Mesendoderm (in vitro differentiated cells): ENCODE results near the gene THRSP. TPM values are rescaled to one million over a fixed set of nuclear protein-coding genes. Genes with fewer than 3 reads are reported as not detected.
"Not testable (repeated sequence)": the region's sequence is repeated elsewhere in the genome, so short reads cannot be mapped to it uniquely, and the experiment has no call there.

Experiments used
- DNase-seq: peaks from one replicate; pipeline ENCODE4 v3.0.0; 2013
- H2AK5ac ChIP-seq: 2 replicates; pipeline ENCODE4 v1.6.1; 2013; ENCODE audit warnings: low read length, inconsistent platforms
- H2BK120ac ChIP-seq: 2 replicates; pipeline ENCODE4 v1.6.1; 2013; ENCODE audit warnings: low read depth, mild to moderate bottlenecking, low read length, moderate library complexity, mixed read lengths
- H2BK15ac ChIP-seq: replicated peaks from 2 replicates; pipeline ENCODE4 v1.6.1; 2013; ENCODE audit warnings: low read depth, mild to moderate bottlenecking, moderate library complexity
- H2BK5ac ChIP-seq: 2 replicates; pipeline ENCODE4 v1.6.1; 2013; ENCODE audit warnings: low read length, inconsistent platforms
- H3K18ac ChIP-seq: 2 replicates; pipeline ENCODE4 v1.6.1; 2013; ENCODE audit warnings: mild to moderate bottlenecking, low read length, mixed read lengths
- H3K23ac ChIP-seq: one replicate; pipeline ENCODE4 v1.6.1; 2013; ENCODE audit warnings: low read length
- H3K27ac ChIP-seq: 2 replicates; pipeline ENCODE4 v1.5.1; 2013; ENCODE audit warnings: low read depth, mild to moderate bottlenecking, inconsistent platforms, low read length, moderate library complexity
- H3K27me3 ChIP-seq: 2 replicates; pipeline ENCODE4 v1.6.1; 2013; ENCODE audit warnings: low read length, control low read depth, mild to moderate bottlenecking, inconsistent platforms; ENCODE audit not compliant: insufficient read depth, poor library complexity
- H3K36me3 ChIP-seq: 2 replicates; pipeline ENCODE4 v1.6.1; 2013; ENCODE audit warnings: low read length, inconsistent platforms; ENCODE audit not compliant: control insufficient read depth, insufficient read depth
- H3K4ac ChIP-seq: one replicate; pipeline ENCODE4 v1.6.1; 2013; ENCODE audit warnings: low read depth, mild to moderate bottlenecking, low read length, moderate library complexity
- H3K4me1 ChIP-seq: 2 replicates; pipeline ENCODE4 v1.6.1; 2013; ENCODE audit warnings: low read depth, low read length, inconsistent platforms; ENCODE audit not compliant: control insufficient read depth
- H3K4me2 ChIP-seq: 2 replicates; pipeline ENCODE4 v1.6.1; 2013; ENCODE audit warnings: low read length
- H3K4me3 ChIP-seq: 2 replicates; pipeline ENCODE4 v1.5.1; 2013; ENCODE audit warnings: mild to moderate bottlenecking, low read length
- H3K56ac ChIP-seq: one replicate; pipeline ENCODE4 v1.6.1; 2013; ENCODE audit warnings: low read length
- H3K79me1 ChIP-seq: 2 replicates; pipeline ENCODE4 v1.6.1; 2013; ENCODE audit warnings: low read length, inconsistent platforms
- H3K79me2 ChIP-seq: 2 replicates; pipeline ENCODE4 v1.6.1; 2013; ENCODE audit warnings: mild to moderate bottlenecking, low read length; ENCODE audit not compliant: control insufficient read depth, insufficient read depth
- H3K9ac ChIP-seq: 2 replicates; pipeline ENCODE4 v1.6.1; 2013; ENCODE audit warnings: low read length, inconsistent platforms
- H4K5ac ChIP-seq: one replicate; pipeline ENCODE4 v1.6.1; 2013; ENCODE audit warnings: low read length
- H4K8ac ChIP-seq: one replicate; pipeline ENCODE4 v1.6.1; 2013; ENCODE audit warnings: low read depth, mild to moderate bottlenecking, control low read depth, low read length, moderate library complexity
- WGBS: extraction: QIAGEN DNeasy Blood & Tissue Kit; methylation state at CpG from one replicate; pipeline ENCODE4 v1.1.7; 2013; ENCODE audit warnings: low lambda C conversion rate, missing lambda C conversion rate; ENCODE audit not compliant: insufficient coverage; ENCODE audit errors: extremely low coverage; 5-methylcytosine and 5-hydroxymethylcytosine counted together
- polyA plus RNA-seq, 2 experiments: library from polyadenylated mRNA; stranded (reverse); fragments of 200-250 nt; gene quantifications; one replicate each; pipeline ENCODE4 v1.2.3, GENCODE V29; 2013

THRSP gene, protein sequence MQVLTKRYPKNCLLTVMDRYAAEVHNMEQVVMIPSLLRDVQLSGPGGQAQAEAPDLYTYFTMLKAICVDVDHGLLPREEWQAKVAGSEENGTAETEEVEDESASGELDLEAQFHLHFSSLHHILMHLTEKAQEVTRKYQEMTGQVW
- 0.04 TPM for polyA plus RNA-seq (2013, experiment 1 of 2)
- not detected for polyA plus RNA-seq (2013, experiment 2 of 2)

DNA sequence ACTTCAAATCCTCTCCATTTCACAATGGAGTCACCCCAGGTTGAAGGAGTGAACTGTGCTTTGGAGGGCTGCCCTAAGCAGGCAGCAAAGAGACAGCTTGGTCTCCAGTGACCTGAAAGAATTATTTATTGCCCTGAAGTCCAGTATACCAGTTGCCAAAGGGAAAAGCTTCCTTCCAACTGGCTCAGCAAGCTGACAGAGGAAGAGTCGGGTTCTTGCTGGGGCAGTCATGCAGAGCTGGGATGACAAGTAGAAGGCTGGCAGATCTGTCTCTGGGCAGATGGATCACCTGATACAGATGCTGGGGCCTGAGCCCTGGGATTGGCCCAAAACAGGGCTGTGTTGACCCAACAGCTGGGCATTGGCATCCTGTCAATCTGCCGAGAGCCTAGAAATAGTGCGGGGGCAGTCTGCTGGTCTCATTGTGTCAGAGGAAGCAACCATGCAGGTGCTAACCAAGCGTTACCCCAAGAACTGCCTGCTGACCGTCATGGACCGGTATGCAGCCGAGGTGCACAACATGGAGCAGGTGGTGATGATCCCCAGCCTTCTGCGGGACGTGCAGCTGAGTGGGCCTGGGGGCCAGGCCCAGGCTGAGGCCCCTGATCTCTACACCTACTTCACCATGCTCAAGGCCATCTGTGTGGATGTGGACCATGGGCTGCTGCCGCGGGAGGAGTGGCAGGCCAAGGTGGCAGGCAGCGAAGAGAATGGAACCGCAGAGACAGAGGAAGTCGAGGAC is at the start of gene THRSP:
Gene THRSP, plus strand, starts transcription at position 422 of the 742 bp plus-strand sequence. Its CDS starts 21 bp downstream, at position 443.
- H3K4me3 ChIP-seq: no peak within 1 kb of the TSS
- H3K18ac ChIP-seq: no peak within 1 kb of the TSS
- H3K79me1 ChIP-seq: no peaks in the 10 kb centered on the region
- H4K8ac ChIP-seq: no peak within 1 kb of the TSS
- H3K9ac ChIP-seq: no peak within 1 kb of the TSS
- no peaks in the 10 kb centered on the region for H3K36me3 ChIP-seq
- H2AK5ac ChIP-seq: no peak within 1 kb of the TSS
- no peak within 1 kb of the TSS for H3K56ac ChIP-seq
- no peaks in the 10 kb centered on the region for H3K79me2 ChIP-seq
- no peak within 1 kb of the TSS for H3K4ac ChIP-seq
- no CpG with 5 or more reads among the region's 14 CpGs for WGBS
- DNase-seq: no peak
- no peak within 1 kb of the TSS for H4K5ac ChIP-seq
- no peak within 1 kb of the TSS for H3K23ac ChIP-seq
- no peak within 1 kb of the TSS for H2BK5ac ChIP-seq
- H3K4me1 ChIP-seq: no peaks in the 10 kb centered on the region
- no peak within 1 kb of the TSS for H3K27ac ChIP-seq
- no peaks in the 10 kb centered on the region for H3K27me3 ChIP-seq
- no peak within 1 kb of the TSS for H3K4me2 ChIP-seq
- H2BK120ac ChIP-seq: no peak within 1 kb of the TSS
- no peak within 1 kb of the TSS for H2BK15ac ChIP-seq

DNA sequence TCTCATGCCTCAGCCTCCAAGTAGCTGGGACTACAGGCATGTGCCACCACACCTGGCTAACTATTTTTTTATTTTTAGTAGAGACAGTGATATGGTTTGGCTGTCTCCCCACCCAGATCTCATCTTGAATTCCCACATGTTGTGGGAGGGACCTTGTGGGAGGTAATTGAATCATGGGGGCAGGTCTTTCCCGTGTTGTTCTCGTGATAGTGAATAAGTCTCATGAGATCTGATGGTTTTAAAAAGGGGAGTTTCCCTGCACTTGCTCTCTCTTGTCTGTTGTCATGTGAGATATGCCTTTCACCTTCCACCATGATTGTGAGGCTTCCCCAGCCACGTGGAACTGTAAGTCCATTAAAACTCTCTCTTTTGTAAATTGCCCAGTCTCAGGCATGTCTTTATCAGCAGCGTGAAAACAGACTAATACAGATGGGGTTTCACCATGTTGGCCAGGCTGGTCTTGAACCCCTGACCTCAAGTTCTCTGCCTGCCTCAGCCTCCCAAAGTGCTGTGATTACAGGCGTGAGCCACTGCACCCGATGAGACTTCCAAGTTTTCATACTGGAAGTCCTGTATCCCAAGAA is 48.6 kb upstream of the THRSP start:
- H2BK5ac ChIP-seq, H4K8ac ChIP-seq, H3K4me2 ChIP-seq, DNase-seq, H3K27ac ChIP-seq, H3K56ac ChIP-seq, H3K4me1 ChIP-seq, H3K36me3 ChIP-seq, H3K23ac ChIP-seq, H2AK5ac ChIP-seq, H3K4ac ChIP-seq, H3K79me2 ChIP-seq, H3K18ac ChIP-seq, H3K79me1 ChIP-seq, H3K9ac ChIP-seq, H3K27me3 ChIP-seq, H3K4me3 ChIP-seq, H4K5ac ChIP-seq, H2BK15ac ChIP-seq, H2BK120ac ChIP-seq: not testable (repeated sequence)
- WGBS: no CpG with 5 or more reads among the region's 6 CpGs

DNA sequence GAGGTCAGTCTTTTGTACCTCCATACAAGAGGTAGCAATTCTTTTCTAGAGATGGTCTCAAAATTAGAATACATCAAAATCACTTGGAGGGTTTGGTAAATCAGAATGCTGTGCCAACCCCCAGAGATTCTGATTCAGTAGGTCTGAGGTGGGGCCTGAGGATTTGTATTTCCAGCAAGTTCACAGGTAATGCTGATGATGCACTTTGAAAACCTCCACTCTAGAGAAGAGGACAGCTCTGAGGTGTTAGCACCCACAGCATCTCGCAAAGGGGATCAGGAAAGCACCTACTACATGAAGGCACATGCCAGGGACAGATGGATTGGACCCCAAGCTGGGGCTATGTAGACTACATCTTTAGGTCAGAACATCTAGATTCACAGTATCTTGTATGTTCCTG is 47.8 kb upstream of the THRSP start:
- Histone ChIP-seq H3K4ac (no peak overlapping the region), H3K27ac (no peak overlapping the region), H2BK120ac (no peak overlapping the region), H3K36me3 (peaks cover 3% of the 10 kb centered on the region), H3K23ac (no peak overlapping the region), H4K5ac (no peak overlapping the region), H3K9ac (no peak overlapping the region), H3K4me2 (no peak overlapping the region), H3K18ac (no peak overlapping the region), H2AK5ac (no peak overlapping the region), H3K79me2 (no peaks in the 10 kb centered on the region), H3K4me1 (no peaks in the 10 kb centered on the region), H2BK15ac (no peak overlapping the region), H3K56ac (no peak overlapping the region), H4K8ac (no peak overlapping the region), H3K4me3 (no peak overlapping the region), H3K79me1 (no peaks in the 10 kb centered on the region), H2BK5ac (no peak overlapping the region), H3K27me3 (no peaks in the 10 kb centered on the region)
- no CpG with 5 or more reads among the region's 1 CpG for WGBS
- DNase-seq: no peak

DNA sequence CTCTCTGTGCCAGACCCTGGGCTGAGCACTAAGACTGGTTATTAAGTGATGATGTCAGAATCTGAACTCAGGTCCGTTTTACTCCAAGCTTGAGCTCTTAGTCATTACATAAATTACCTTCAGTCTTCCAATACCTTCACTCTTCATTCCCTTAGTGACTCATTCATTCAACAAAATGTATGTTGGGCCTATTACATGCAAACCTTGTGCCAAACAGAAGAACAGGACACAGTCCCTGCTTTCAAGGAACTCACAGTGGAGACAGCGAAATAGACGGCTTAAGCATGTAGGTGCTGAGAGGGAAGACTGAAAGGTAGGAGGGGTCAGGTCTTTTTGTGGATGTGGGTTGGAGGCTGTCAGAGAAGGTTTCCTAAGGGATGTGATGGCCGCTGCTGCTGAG is 43.9 kb upstream of the THRSP start:
- Histone ChIP-seq H2BK5ac (no peak overlapping the region), H3K4me3 (no peak overlapping the region), H3K4ac (no peak overlapping the region), H3K4me1 (peaks cover 2% of the 10 kb centered on the region), H3K36me3 (peaks cover 3% of the 10 kb centered on the region), H3K18ac (no peak overlapping the region), H3K79me2 (no peaks in the 10 kb centered on the region), H2BK120ac (no peak overlapping the region), H3K27ac (no peak overlapping the region), H3K56ac (no peak overlapping the region), H3K79me1 (peaks cover 5% of the 10 kb centered on the region), H3K9ac (no peak overlapping the region), H4K5ac (no peak overlapping the region), H3K23ac (no peak overlapping the region), H3K27me3 (no peaks in the 10 kb centered on the region), H2AK5ac (no peak overlapping the region), H3K4me2 (no peak overlapping the region), H4K8ac (no peak overlapping the region), H2BK15ac (no peak overlapping the region)
- peak; percentile 14 for DNase-seq
- no CpG with 5 or more reads among the region's 4 CpGs for WGBS

DNA sequence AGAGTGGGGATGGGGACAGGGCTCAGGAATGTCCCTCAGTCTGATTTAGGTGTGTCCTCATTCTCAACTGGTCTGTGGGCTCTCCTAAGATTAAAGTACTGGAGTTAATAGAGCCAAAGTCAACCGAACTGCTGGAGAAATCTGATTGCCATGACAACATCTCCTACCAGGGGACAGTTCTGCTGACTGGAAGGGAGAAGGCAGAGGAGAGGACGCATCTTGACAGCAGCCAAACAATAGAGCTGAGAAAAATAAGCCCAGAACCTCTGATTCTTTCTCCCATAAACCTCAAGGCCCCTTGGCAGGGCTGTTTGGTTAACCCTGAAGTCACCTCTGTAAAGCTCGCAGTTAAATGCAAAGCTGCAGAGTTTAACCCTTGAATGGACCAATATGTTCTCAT is 43.4 kb upstream of the THRSP start:
- no peak overlapping the region for H3K4ac ChIP-seq
- no peak overlapping the region for H3K4me3 ChIP-seq
- no CpG with 5 or more reads among the region's 3 CpGs for WGBS

More for the DNA sequence above, 43.4 kb upstream of the THRSP start:
- Histone ChIP-seq H3K4me2 (no peak overlapping the region), H3K27me3 (no peaks in the 10 kb centered on the region), H4K8ac (no peak overlapping the region), H3K79me1 (peaks cover 5% of the 10 kb centered on the region), H3K27ac (no peak overlapping the region), H3K23ac (no peak overlapping the region), H2BK5ac (no peak overlapping the region), H4K5ac (no peak overlapping the region), H2BK15ac (no peak overlapping the region), H3K9ac (no peak overlapping the region), H2AK5ac (no peak overlapping the region), H2BK120ac (no peak overlapping the region), H3K56ac (no peak overlapping the region), H3K36me3 (peaks cover 3% of the 10 kb centered on the region), H3K18ac (no peak overlapping the region), H3K79me2 (no peaks in the 10 kb centered on the region), H3K4me1 (peaks cover 2% of the 10 kb centered on the region)
- no peak for DNase-seq
